HepG2 (cell line): ENCODE results near the gene BMPER. TPM values are rescaled to one million over a fixed set of nuclear protein-coding genes. Genes with fewer than 3 reads are reported as not detected.

Experiments
- ATAC-seq: fragments of 200-7000 bp; cut with Tn5 transposase; 3 replicates; pipeline ENCODE4 v1.9.1; 2020; ENCODE audit warnings: mild to moderate bottlenecking, moderate library complexity
- BruUV-seq: library from RNA; stranded (reverse); fragments of 400-500 nt; replicated peaks from 2 replicates; lab custom pipeline; 2021; lab: Mats Ljungman, UMichigan
- CTCF ChIA-PET: fragments of 300-600 bp; formaldehyde crosslinking; extraction: SDS; loops from one replicate; lab custom pipeline; 2021; ENCODE audit warnings: low total read pairs, inconsistent platforms, low intra/inter-chr PET ratio; lab: Yijun Ruan, JAX
- POLR2A ChIA-PET: fragments of 350-600 bp; sonication (Branson Sonifier 250); formaldehyde crosslinking; loops from one replicate; lab custom pipeline; 2020; ENCODE audit warnings: antibody characterized with exemption, inconsistent platforms; lab: Yijun Ruan, JAX
- DNase-seq: peaks from one replicate; pipeline ENCODE4 v3.0.0-alpha.2; 2015; ENCODE audit warnings: low spot score
- FAIRE-seq: peaks from 3 replicates; lab custom pipeline; 2011; peaks lifted over from hg19 to GRCh38; lab: Jason Lieb, UNC
- H2AFZ ChIP-seq: one replicate; pipeline ENCODE4 v1.6.1; 2011; ENCODE audit warnings: low read length, inconsistent platforms
- H3K27ac ChIP-seq: fragments of 300-600 bp; 3 replicates; pipeline ENCODE4 v1.8.0; 2011; ENCODE audit warnings: mixed run types, mild to moderate bottlenecking, mixed read lengths, low read length, inconsistent platforms; ENCODE audit not compliant: insufficient read depth; ENCODE audit errors: extremely low read length
- H3K27me3 ChIP-seq, 2 experiments: fragments of 200-600 bp in 1 of 2; 2 replicates in 1 of 2; 3 replicates in 1 of 2; pipeline versions ENCODE4 v1.6.0 to v1.8.0; 2011; ENCODE audit warnings: low read length in 2 of 2, mild to moderate bottlenecking in 2 of 2, moderate library complexity in 2 of 2, inconsistent platforms in 1 of 2; ENCODE audit not compliant: insufficient read depth in 2 of 2, control insufficient read depth in 1 of 2
- H3K36me3 ChIP-seq, 2 experiments: fragments of 200-600 bp in 1 of 2; replicated peaks in 1 of 2; 2 replicates in 1 of 2; 3 replicates in 1 of 2; pipeline versions ENCODE4 v1.5.1 to v1.8.0; 2011; ENCODE audit warnings: low read length in 2 of 2, inconsistent platforms in 1 of 2; ENCODE audit not compliant: insufficient read depth in 2 of 2, control insufficient read depth in 1 of 2
- H3K4me1 ChIP-seq: 2 replicates; pipeline ENCODE4 v1.5.1; 2012; ENCODE audit warnings: low read length, inconsistent platforms; ENCODE audit not compliant: insufficient read depth
- H3K4me2 ChIP-seq: 2 replicates; pipeline ENCODE4 v1.6.0; 2011; ENCODE audit warnings: low read depth, low read length, inconsistent platforms
- H3K4me3 ChIP-seq, 3 experiments: fragments of 200-600 bp in 1 of 3; sonication (generic), shearing (Covaris generic) in 1 of 3; replicated peaks in 1 of 3; 2 replicates each; pipeline ENCODE4 v1.5.1; 2011 to 2016; ENCODE audit warnings: low read length in 3 of 3, inconsistent platforms in 2 of 3, low read depth in 2 of 3, mild to moderate bottlenecking in 2 of 3, control low read depth in 1 of 3, mixed read lengths in 1 of 3; ENCODE audit not compliant: insufficient read depth in 1 of 3
- H3K79me2 ChIP-seq: one replicate; pipeline ENCODE4 v1.6.1; 2011; ENCODE audit warnings: low read length, inconsistent platforms; ENCODE audit not compliant: insufficient read depth
- H3K9ac ChIP-seq: 2 replicates; pipeline ENCODE4 v1.6.0; 2011; ENCODE audit warnings: mild to moderate bottlenecking, low read depth, low read length, inconsistent platforms; ENCODE audit not compliant: insufficient read depth
- H3K9me3 ChIP-seq: 2 replicates; pipeline ENCODE4 v1.5.1; 2012; ENCODE audit warnings: mild to moderate bottlenecking, low read length
- H4K20me1 ChIP-seq: 2 replicates; pipeline ENCODE4 v1.6.0; 2011; ENCODE audit warnings: inconsistent platforms, mild to moderate bottlenecking, low read length, moderate library complexity; ENCODE audit not compliant: insufficient read depth
- ATAD3A ChIP-seq: sonication (generic); formaldehyde crosslinking; IDR thresholded peaks from 2 replicates; pipeline ENCODE4 v1.4.0; 2020; ENCODE audit warnings: missing genetic modification reagents
- HHEX ChIP-seq: IDR thresholded peaks from 2 replicates; pipeline ENCODE4 v1.6.1; 2016; ENCODE audit warnings: control low read depth
- ISL2 ChIP-seq: sonication (generic); formaldehyde crosslinking; IDR thresholded peaks from 2 replicates; pipeline ENCODE4 v1.5.0; 2020; ENCODE audit warnings: missing genetic modification reagents
- MXD1 ChIP-seq: sonication (generic); formaldehyde crosslinking; IDR thresholded peaks from 2 replicates; pipeline ENCODE4 v1.4.0; 2020; ENCODE audit warnings: mild to moderate bottlenecking, missing genetic modification reagents
- NCOA5 ChIP-seq: sonication (generic); formaldehyde crosslinking; IDR thresholded peaks from 2 replicates; pipeline ENCODE4 v1.4.0; 2020; ENCODE audit warnings: missing genetic modification reagents
- TFDP1 ChIP-seq: IDR thresholded peaks from 2 replicates; pipeline ENCODE4 v1.6.1; 2016; ENCODE audit warnings: missing compliant biosample characterization, missing genetic modification reagents, borderline replicate concordance
- ZNF142 ChIP-seq: sonication (generic); formaldehyde crosslinking; IDR thresholded peaks from 2 replicates; pipeline ENCODE4 v1.4.0; 2020; ENCODE audit warnings: missing genetic modification reagents
- ZNF530 ChIP-seq: sonication (generic); formaldehyde crosslinking; IDR thresholded peaks from 2 replicates; pipeline ENCODE4 v1.5.0; 2020; ENCODE audit warnings: low read depth, mild to moderate bottlenecking, missing genetic modification reagents
- ZNF83 ChIP-seq: sonication (generic); formaldehyde crosslinking; IDR thresholded peaks from 2 replicates; pipeline ENCODE4 v1.4.0; 2020; ENCODE audit warnings: missing genetic modification reagents, mild to moderate bottlenecking, borderline replicate concordance
- ZNF879 ChIP-seq: sonication (generic); formaldehyde crosslinking; IDR thresholded peaks from 2 replicates; pipeline ENCODE4 v1.8.1; 2023; ENCODE audit warnings: missing genetic modification reagents
- WGBS: methylation state at CpG from one replicate; pipeline ENCODE4 v1.1.6; 2017; ENCODE audit warnings: low lambda C conversion rate; 5-methylcytosine and 5-hydroxymethylcytosine counted together
- in situ Hi-C: cut with HindIII; loops from 2 replicates; pipeline ENCODE4 v1.10.0; 2017; ENCODE audit warnings: low pct_unique_long_range_greater_than_20kb; ENCODE audit not compliant: extremely low pct_ligation_motif_present
- intact Hi-C: fragments of 100-400 bp; cut with micrococcal nuclease; formaldehyde crosslinking; loops from one replicate; pipeline ENCODE4 v1.10.0; 2022; ENCODE audit not compliant: unreplicated experiment
- polyA plus RNA-seq, 8 experiments: library from polyadenylated mRNA; depleted of rRNA in 3 of 8; stranded (reverse) in 7 of 8; unstranded in 1 of 8; fragments of >200 nt; fragmentation: Illumina TruSeq in 4 of 8; extraction: Trizol in 4 of 8; gene quantifications; 2 replicates each; pipeline versions ENCODE4 v1.2.1 to v1.2.3, GENCODE V29; 2011 to 2016; ENCODE audit warnings: low read depth in 4 of 8, missing spikeins in 1 of 8, mixed read lengths in 1 of 8; ENCODE audit not compliant: insufficient read depth in 1 of 8
- total RNA-seq, 5 experiments: library from RNA; depleted of rRNA; stranded (reverse); fragments of >200 nt; fragmentation: Illumina TruSeq; extraction: Trizol; gene quantifications; 2 replicates each; pipeline ENCODE4 v1.2.3, GENCODE V29; 2016; ENCODE audit warnings: low read depth in 1 of 5

BMPER gene
- total and polyA plus RNA-seq, 2 of the 13 experiments (the other 11 are each of a cell fraction or from before 2014, with no cell fraction given), result not detected

- no peak overlapping the region for H2AFZ ChIP-seq
- intact Hi-C loops (no loop called here), in situ Hi-C loops (no loop called here)
- 22% methylated on average over 2 of the region's 2 CpGs for WGBS
- ChIA-PET CTCF (no interaction called here), POLR2A (no interaction called here)
- H3K27ac ChIP-seq, result no peak overlapping the region
- H3K36me3 ChIP-seq, result no peaks in the 10 kb centered on the region
- TF ChIP-seq ATAD3A (CRISPR knock-in tag) (no peak), ZNF83 (no peak), HHEX (CRISPR knock-in tag) (no peak), MXD1 (CRISPR knock-in tag) (no peak), TFDP1 (CRISPR knock-in tag) (no peak)
- H3K79me2 ChIP-seq, result no peaks in the 10 kb centered on the region
- FAIRE-seq, result no peak
- H3K4me2 ChIP-seq, result no peak overlapping the region
- peaks cover under 1 to 8% of the 10 kb centered on the region in 2 experiments; a peak in 2 of 5 replicates for H3K27me3 ChIP-seq
- H3K9me3 ChIP-seq, result no peaks in the 10 kb centered on the region
- H3K4me3 ChIP-seq, result no peak overlapping the region
- ATAC-seq, result no peak
- no TSS peak for BruUV-seq
- H3K9ac ChIP-seq, result no peak overlapping the region
- no peak for DNase-seq
- H4K20me1 ChIP-seq, result no peaks in the 10 kb centered on the region
- no peaks in the 10 kb centered on the region for H3K4me1 ChIP-seq
Observed at GRCh38 chr7:33909755-33910154, 4.4 kb downstream of the BMPER start.

GRCh38 chr7:33910756-33911155, 5.4 kb downstream of the BMPER start:
- POLR2A ChIA-PET, result no interaction called here
- in situ Hi-C loops (no loop called here), intact Hi-C loops (no loop called here)
- CTCF ChIA-PET, result no interaction called here
- ATAC-seq (no peak), DNase-seq (no peak), FAIRE-seq (no peak)
- Histone ChIP-seq H3K9me3 (no peaks in the 10 kb centered on the region), H3K27ac (no peak overlapping the region), H4K20me1 (no peaks in the 10 kb centered on the region), H3K4me2 (no peak overlapping the region), H3K4me1 (no peaks in the 10 kb centered on the region), H3K79me2 (no peaks in the 10 kb centered on the region), H3K4me3 (no peak overlapping the region), H3K27me3 (peaks cover 0 to 8% of the 10 kb centered on the region in 2 experiments; a peak in 2 of 5 replicates), H3K9ac (no peak overlapping the region), H3K36me3 (no peaks in the 10 kb centered on the region), H2AFZ (no peak overlapping the region)
- WGBS, result 0% methylated on average over 2 of the region's 2 CpGs
- BruUV-seq, result no TSS peak
- TF ChIP-seq ISL2 (CRISPR knock-in tag) (no peak), ZNF530 (CRISPR knock-in tag) (no peak), NCOA5 (CRISPR knock-in tag) (no peak), ZNF879 (CRISPR knock-in tag) (no peak), ZNF142 (no peak)
